GM18507 (cell line): Measurements from ENCODE around the gene ERFL.

Experiments used
- DNase-seq: peaks from one replicate; pipeline ENCODE4 v3.0.0; 2011; ENCODE audit warnings: low read depth; ENCODE audit not compliant: insufficient read length; ENCODE audit errors: extremely low spot score
- FAIRE-seq: peaks from 2 replicates; lab custom pipeline; 2011; peaks lifted over from hg19 to GRCh38; lab: Jason Lieb, UNC

Gene ERFL

DNA sequence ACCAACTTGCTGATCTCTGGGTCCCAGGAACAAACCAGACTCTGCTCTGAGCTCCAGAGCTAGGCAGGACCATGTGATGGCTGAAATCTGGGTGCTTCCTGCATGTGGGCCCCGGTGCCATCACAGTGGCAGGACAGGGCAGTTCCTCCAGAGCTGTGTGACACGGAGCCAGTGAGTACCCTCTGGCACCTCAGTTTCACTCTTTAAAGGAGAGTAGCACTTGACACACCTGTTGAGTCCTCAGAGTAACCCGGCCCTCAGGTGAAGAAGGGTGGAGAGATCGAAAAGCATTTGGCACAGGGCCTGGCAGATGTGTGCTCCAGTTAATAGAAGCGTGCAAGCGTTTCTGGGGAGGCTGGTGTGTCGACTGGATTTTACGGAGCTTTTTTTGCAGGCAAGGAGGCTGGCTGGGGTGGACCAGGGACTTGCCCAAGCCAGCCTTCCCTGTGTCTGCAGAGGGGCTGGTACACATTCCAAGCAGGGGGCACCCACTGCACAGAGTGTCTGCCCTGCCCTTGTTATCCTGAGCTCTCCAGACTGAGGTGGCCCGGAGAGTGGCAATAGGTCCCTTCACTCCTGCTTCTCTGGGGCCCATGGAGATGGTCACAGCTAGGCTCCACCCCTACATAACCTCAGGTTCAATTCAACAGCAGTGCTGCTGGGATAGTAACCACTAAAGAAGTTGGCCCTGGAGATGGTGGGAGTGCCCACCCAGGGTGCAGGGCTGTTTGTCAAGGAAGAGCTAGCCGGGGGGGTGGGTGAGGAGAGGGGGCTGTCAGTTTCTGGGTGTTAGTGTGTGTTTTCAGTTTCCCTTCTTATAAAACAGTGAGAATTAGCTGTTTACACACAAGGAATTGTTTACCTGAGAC, 59.9 kb downstream of the ERFL start:
- DNase-seq, result no peak

DNA sequence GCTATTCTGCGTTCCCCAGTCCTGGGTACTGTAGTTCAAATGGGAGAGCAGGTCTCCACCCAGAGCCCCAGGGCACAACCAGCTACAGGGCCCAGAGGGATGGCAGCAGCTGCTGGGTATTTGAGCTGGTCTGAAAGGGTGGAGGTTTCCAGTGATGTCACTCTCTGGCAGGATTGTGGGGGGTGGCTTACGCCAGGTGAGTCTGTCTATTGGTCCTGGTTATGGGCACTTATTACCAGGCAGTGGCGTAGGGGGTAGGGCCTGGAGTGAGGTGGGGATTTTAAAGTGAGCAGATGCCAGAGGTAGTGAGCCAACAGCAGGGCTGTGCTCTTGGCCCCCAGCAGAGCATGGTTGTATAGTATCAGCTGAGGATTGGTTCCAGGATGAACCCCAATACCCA, 62.0 kb downstream of the ERFL start:
- FAIRE-seq (no peak), DNase-seq (no peak)

More for the DNA sequence above, 59.9 kb downstream of the ERFL start:
- no peak for FAIRE-seq

DNA sequence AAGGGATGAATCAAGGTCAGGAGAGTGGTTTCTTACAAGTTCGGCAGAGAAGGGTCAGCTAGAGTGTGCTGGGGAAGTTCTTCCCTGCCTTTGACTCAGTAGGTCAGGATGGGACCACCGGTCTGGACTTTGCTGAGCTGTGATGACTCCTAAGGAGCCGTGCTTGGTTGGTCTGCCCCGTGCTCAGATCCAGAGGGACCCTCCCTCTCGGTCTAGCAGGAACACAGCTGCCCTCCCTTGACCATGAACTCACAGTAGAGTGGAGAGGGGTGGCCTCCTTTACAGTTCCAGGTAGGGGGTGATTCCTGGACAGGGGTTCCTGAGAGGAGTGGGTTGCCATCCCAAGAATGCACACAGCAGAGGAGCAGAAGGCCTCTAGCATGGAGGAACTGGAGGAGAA, 63.9 kb downstream of the ERFL start:
- FAIRE-seq, result no peak

DNA sequence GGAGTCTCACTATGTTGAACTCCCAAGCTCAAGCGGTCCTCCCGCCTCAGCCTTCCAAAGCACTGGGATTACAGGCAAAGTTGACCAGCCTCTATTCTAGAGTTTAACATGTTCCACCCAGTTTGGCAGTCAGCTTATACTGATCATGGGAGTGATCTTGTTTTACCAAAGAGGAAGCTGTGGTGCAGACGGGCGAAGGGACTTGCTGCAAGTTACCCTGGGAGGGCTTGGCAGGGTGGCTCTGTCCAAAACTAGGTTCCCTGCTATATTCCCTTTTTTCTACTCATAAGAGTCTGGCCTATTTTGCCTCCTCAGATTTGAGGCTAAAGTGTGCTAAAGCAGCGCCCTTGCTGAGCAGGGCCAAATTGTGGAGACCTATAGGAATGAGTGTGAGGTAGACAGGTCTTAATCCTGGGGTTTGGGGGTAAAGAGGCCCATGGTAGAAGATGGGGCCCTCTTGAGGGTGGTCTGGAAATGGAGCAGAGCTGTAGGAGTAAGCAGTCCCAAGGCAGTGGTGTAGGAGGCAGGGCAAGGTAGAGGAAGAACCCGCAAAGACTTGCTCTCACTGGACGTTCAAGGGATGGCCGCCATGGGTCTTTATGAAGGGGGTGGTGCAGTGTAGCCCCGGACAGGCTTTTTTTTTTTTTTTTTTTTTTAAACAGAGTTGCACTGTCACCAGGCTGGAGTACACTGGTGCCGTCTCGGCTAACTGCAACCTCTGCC, 64.9 kb downstream of the ERFL start:
- FAIRE-seq, result no peak
- DNase-seq, result no peak

More for the DNA sequence above, 63.9 kb downstream of the ERFL start:
- no peak for DNase-seq

GRCh38 chr19:41862445-41862986, 65.7 kb downstream of the ERFL start:
- no peak for DNase-seq
- no peak for FAIRE-seq

DNA sequence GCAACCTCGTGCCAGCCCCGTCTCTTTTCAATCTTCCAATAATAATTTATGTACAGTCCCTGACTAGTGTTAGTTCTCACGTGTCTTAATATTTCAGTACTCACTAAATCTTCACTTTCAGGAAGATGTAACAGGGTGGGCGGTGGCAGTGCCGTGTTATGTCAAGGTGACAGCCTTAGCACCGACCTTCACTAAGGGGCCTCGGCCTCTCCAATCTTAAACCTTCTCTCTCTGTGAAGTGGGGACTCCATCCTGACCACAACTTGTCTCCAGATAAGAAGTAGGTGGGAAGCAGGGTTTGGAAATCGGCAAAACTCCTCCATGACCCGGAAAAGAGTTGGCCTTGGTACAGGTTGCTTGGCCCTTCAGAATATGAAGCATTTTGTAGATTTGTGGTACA, 66.4 kb downstream of the ERFL start:
- no peak for DNase-seq
- FAIRE-seq, result no peak

DNA sequence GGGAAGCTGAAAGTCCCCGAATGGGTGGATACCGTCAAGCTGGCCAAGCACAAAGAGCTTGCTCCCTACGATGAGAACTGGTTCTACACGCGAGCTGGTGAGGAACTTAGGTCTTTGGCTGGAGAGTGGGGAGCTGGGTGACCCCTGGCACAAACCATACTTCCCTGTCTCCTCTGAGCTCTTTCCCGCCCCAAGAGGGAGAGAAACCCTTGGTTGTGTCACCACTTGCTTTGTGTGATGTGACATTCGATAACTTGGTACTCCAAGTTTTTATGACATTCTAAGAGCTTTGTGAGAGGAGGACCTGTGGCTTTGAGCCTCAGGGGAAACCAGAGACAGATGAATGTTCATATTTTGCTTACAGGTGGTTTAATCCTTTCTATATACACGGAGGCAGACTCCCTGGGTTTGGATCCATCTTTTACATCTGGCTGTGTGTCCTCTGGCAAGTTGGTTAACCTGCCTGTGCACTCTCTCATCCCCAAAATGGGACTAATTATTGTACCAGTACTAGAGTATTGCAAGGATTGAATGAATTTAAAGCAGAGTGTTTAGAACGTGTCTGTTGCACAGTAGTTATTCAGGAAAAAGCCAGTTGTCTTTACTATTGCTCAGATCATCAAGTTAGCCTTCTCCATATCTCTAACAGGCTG, 67.0 kb downstream of the ERFL start:
- FAIRE-seq (peak; percentile 31), DNase-seq (no peak)

GRCh38 chr19:41860419-41861115, 67.7 kb downstream of the ERFL start:
- FAIRE-seq (no peak), DNase-seq (no peak)

- FAIRE-seq (peak; percentile 98), DNase-seq (peak; percentile 87)
These were observed 68.4 kb downstream of the ERFL start, which contains the start of gene RPS19 for GRCh38 chr19:41859618-41860418. RPS19 (plus strand) TSS chr19:41860255; CDS start chr19:41860775, 520 bp downstream.

DNA sequence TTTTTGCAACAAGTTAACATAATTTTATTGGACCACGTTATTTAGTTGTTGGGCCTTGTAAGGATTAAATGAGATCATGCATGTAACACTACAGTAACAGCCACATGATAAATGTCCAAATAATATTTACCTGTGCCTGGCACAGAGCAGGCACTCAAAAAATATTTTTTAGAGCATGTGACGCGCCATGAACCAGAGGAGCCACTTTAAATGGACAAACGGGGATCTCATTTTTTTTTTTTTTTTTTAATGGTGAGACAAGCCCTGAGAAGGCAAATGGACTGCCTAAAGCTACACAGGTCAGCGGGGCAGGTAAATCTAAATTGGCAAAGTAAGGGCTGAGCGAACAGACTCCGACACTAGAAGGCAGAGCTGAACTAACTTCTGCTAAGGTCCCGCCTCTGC, 69.0 kb downstream of the ERFL start:
- no peak for FAIRE-seq

More for the DNA sequence above, 69.0 kb downstream of the ERFL start:
- no peak for DNase-seq
